Stimulated activated CD8-positive, alpha-beta memory T cell treated with anti-CD3 and anti-CD28 coated beads, Interleukin-15, amount 100 ng/mL, for 48 hours (primary cell): ENCODE results near the gene DHX40.
"Not testable (repeated sequence)": the region's sequence is repeated elsewhere in the genome, so short reads cannot be mapped to it uniquely, and the experiment has no call there.

Source experiments
- DNase-seq, 2 donors: peaks; one replicate each; pipeline ENCODE4 v3.0.0-alpha.2; 2020; ENCODE audit warnings: low read depth in 2 of 2

The DHX40 gene

GRCh38 chr17:59558039-59558438 is 7.4 kb upstream of the DHX40 start:
- no peak for DNase-seq

GRCh38 chr17:59558953-59559352 is 6.5 kb upstream of the DHX40 start:
- no peak for DNase-seq

GRCh38 chr17:59561042-59561441 is 4.4 kb upstream of the DHX40 start:
- DNase-seq, result no peak

GRCh38 chr17:59565959-59566324 is 532 bp downstream of the DHX40 start:
- peak in 1 of 2 donors; percentile 30 for DNase-seq

GRCh38 chr17:59569151-59569550 is 3.7 kb downstream of the DHX40 start:
- DNase-seq, result not testable (repeated sequence)

GRCh38 chr17:59572301-59572924 is 7.0 kb downstream of the DHX40 start:
- DNase-seq, result no peak

- not testable (repeated sequence) for DNase-seq
Observed at GRCh38 chr17:59584168-59584567, 18.8 kb downstream of the DHX40 start.

- no peak for DNase-seq
Observed at GRCh38 chr17:59600169-59600568, 34.8 kb downstream of the DHX40 start.

- DNase-seq, result no peak
Observed at GRCh38 chr17:59601130-59601529, 35.7 kb downstream of the DHX40 start.

- DNase-seq, result no peak
Observed at GRCh38 chr17:59607061-59607460, 41.7 kb downstream of the DHX40 start.

- DNase-seq, result peak in 1 of 2 donors; percentile 26
Observed at GRCh38 chr17:59607817-59608403, 42.5 kb downstream of the DHX40 start.

GRCh38 chr17:59611503-59611902 is 46.1 kb downstream of the DHX40 start:
- no peak for DNase-seq

- no peak for DNase-seq
Observed at GRCh38 chr17:59616253-59616920, 51.0 kb downstream of the DHX40 start.

- DNase-seq, result no peak
Observed at GRCh38 chr17:59617156-59617732, 51.8 kb downstream of the DHX40 start.

GRCh38 chr17:59619035-59619297 is 53.6 kb downstream of the DHX40 start:
- no peak for DNase-seq

- DNase-seq, result peak; percentile 87 to 92
Observed at GRCh38 chr17:59619298-59620063, 54.1 kb downstream of the DHX40 start, which contains the start of gene CLTC. TSS of gene CLTC (plus strand) at chr17:59619895. CDS start at chr17:59620132, 237 bp downstream.

- DNase-seq, result no peak
Observed at GRCh38 chr17:59620064-59620359, 54.6 kb downstream of the DHX40 start.

- DNase-seq, result peak; percentile 47 to 54
Observed at GRCh38 chr17:59620518-59621259, 55.3 kb downstream of the DHX40 start.

- no peak for DNase-seq
Observed at GRCh38 chr17:59621771-59622170, 56.4 kb downstream of the DHX40 start.

- no peak for DNase-seq
Observed at GRCh38 chr17:59623151-59623550, 57.7 kb downstream of the DHX40 start.

- DNase-seq, result no peak
Observed at GRCh38 chr17:59626756-59627155, 61.3 kb downstream of the DHX40 start.

GRCh38 chr17:59627274-59627673 is 61.9 kb downstream of the DHX40 start:
- no peak for DNase-seq
